Transverse colon (tissue), 3 donors: Measurements from ENCODE around the gene SLCO4A1.

Experiments used
- EP300 ChIP-seq: sonication (generic); formaldehyde crosslinking; IDR thresholded peaks from one replicate; pipeline ENCODE4 v1.6.1; 2017; ENCODE audit warnings: antibody characterized with exemption, low read depth
- POLR2A ChIP-seq: fragments of 450-650 bp; IDR thresholded peaks from one replicate; pipeline ENCODE4 v1.6.1; 2016; ENCODE audit warnings: antibody characterized with exemption, mild to moderate bottlenecking, moderate library complexity
- POLR2AphosphoS5 ChIP-seq, 3 donors: sonication (generic); formaldehyde crosslinking; IDR thresholded peaks; one replicate each; pipeline ENCODE4 v1.6.1; 2016; ENCODE audit warnings: antibody characterized with exemption in 3 of 3

DNA sequence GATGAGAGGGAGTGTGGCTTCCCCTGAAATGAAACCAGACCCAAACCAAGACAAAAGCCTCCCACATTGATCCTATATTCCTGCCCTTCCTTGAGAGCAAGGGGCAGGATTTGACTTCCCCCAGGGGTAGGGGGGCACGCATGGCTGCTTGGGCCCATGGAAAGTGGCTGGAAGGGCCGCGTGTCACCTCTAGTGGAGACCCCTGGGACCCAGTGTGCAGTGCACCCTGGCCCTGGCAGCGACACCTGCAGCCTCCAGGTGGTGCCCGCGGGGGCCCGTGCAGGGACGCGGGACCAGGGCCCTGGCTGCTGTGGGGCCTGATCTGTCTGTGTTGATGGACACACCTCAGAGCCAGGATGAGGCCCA lies 18.0 kb upstream of the SLCO4A1 start:
- no peak for TF ChIP-seq POLR2A
- TF ChIP-seq POLR2AphosphoS5 (IDR thresholded peaks at IDR 0.05): no peak
- TF ChIP-seq EP300: no peak
